GM19397 (cell line): ENCODE measurements around the gene ALKBH5.
A peak's percentile ranks its signal among the peaks of the same experiment; 100 is the strongest.

Experiments
- ATAC-seq: cut with Tn5 transposase; IDR thresholded peaks from one replicate; pipeline ENCODE4 v1.9.1; 2021; ENCODE audit warnings: mild to moderate bottlenecking, moderate library complexity; ENCODE audit not compliant: unreplicated experiment

Gene ALKBH5

GRCh38 chr17:18157354-18157985 lies 26.2 kb upstream of the ALKBH5 start:
- ATAC-seq: no peak

- peak; percentile 49 for ATAC-seq
Measured at GRCh38 chr17:18158022-18158600, 25.5 kb upstream of the ALKBH5 start.

GRCh38 chr17:18159551-18160120 lies 24.0 kb upstream of the ALKBH5 start:
- no peak for ATAC-seq

GRCh38 chr17:18160128-18160856 lies 23.3 kb upstream of the ALKBH5 start:
- ATAC-seq: no peak

- no peak for ATAC-seq
Measured at GRCh38 chr17:18161207-18162145, 22.2 kb upstream of the ALKBH5 start.

- ATAC-seq: no peak
Measured at GRCh38 chr17:18163547-18163946, 20.1 kb upstream of the ALKBH5 start.

- no peak for ATAC-seq
Measured at GRCh38 chr17:18166894-18167293, 16.7 kb upstream of the ALKBH5 start.

GRCh38 chr17:18167421-18167820 lies 16.2 kb upstream of the ALKBH5 start:
- no peak for ATAC-seq

GRCh38 chr17:18172531-18173278 lies 10.9 kb upstream of the ALKBH5 start:
- no peak for ATAC-seq

- no peak for ATAC-seq
Measured at GRCh38 chr17:18173740-18174139, 9.9 kb upstream of the ALKBH5 start.

- ATAC-seq: no peak
Measured at GRCh38 chr17:18176176-18176575, 7.5 kb upstream of the ALKBH5 start.

GRCh38 chr17:18177133-18177532 lies 6.5 kb upstream of the ALKBH5 start:
- ATAC-seq: no peak

- no peak for ATAC-seq
Measured at GRCh38 chr17:18177722-18178121, 5.9 kb upstream of the ALKBH5 start.

GRCh38 chr17:18179196-18179595 lies 4.4 kb upstream of the ALKBH5 start:
- ATAC-seq: no peak

GRCh38 chr17:18179804-18180203 lies 3.8 kb upstream of the ALKBH5 start:
- ATAC-seq: no peak

- no peak for ATAC-seq
Measured at GRCh38 chr17:18181358-18181757, 2.3 kb upstream of the ALKBH5 start.

GRCh38 chr17:18182110-18182977 lies 1.3 kb upstream of the ALKBH5 start:
- ATAC-seq: no peak

- peak; percentile 30 for ATAC-seq
Measured at GRCh38 chr17:18182978-18183333, 672 bp upstream of the ALKBH5 start.
